ENCODE data around the gene SLC7A14. TPM values are rescaled to one million over a fixed set of nuclear protein-coding genes. Genes with fewer than 3 reads are reported as not detected.
A peak's percentile ranks its signal among the peaks of the same experiment; 100 is the strongest.

Gene SLC7A14
- total and polyA plus RNA-seq, 2 of the 13 experiments (the other 11 are each of a cell fraction or from before 2014, with no cell fraction given): not detected

GRCh38 chr3:170426240-170426797 is 159.6 kb downstream of the SLC7A14 start (continued):
- TF ChIP-seq, protein P1, sequence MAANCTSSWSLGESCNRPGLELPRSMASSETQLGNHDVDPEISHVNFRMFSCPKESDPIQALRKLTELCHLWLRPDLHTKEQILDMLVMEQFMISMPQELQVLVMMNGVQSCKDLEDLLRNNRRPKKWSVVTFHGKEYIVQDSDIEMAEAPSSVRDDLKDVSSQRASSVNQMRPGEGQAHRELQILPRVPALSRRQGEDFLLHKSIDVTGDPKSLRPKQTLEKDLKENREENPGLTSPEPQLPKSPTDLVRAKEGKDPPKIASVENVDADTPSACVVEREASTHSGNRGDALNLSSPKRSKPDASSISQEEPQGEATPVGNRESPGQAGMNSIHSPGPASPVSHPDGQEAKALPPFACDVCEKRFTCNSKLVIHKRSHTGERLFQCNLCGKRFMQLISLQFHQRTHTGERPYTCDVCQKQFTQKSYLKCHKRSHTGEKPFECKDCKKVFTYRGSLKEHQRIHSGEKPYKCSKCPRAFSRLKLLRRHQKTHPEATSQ (CRISPR knock-in tag; IDR thresholded peaks at IDR 0.05; ENCODE audit: borderline replicate concordance): 0 out of 2 replicates have a peak, but pooled peaks have one; percentile 8
- TF ChIP-seq, protein P2, sequence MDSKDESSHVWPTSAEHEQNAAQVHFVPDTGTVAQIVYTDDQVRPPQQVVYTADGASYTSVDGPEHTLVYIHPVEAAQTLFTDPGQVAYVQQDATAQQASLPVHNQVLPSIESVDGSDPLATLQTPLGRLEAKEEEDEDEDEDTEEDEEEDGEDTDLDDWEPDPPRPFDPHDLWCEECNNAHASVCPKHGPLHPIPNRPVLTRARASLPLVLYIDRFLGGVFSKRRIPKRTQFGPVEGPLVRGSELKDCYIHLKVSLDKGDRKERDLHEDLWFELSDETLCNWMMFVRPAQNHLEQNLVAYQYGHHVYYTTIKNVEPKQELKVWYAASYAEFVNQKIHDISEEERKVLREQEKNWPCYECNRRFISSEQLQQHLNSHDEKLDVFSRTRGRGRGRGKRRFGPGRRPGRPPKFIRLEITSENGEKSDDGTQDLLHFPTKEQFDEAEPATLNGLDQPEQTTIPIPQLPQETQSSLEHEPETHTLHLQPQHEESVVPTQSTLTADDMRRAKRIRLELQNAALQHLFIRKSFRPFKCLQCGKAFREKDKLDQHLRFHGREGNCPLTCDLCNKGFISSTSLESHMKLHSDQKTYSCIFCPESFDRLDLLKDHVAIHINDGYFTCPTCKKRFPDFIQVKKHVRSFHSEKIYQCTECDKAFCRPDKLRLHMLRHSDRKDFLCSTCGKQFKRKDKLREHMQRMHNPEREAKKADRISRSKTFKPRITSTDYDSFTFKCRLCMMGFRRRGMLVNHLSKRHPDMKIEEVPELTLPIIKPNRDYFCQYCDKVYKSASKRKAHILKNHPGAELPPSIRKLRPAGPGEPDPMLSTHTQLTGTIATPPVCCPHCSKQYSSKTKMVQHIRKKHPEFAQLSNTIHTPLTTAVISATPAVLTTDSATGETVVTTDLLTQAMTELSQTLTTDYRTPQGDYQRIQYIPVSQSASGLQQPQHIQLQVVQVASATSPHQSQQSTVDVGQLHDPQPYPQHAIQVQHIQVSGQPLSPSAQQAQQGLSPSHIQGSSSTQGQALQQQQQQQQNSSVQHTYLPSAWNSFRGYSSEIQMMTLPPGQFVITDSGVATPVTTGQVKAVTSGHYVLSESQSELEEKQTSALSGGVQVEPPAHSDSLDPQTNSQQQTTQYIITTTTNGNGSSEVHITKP (CRISPR knock-in tag; IDR thresholded peaks at IDR 0.05; ENCODE audit: low read depth): no peak
- TF ChIP-seq, protein P3, sequence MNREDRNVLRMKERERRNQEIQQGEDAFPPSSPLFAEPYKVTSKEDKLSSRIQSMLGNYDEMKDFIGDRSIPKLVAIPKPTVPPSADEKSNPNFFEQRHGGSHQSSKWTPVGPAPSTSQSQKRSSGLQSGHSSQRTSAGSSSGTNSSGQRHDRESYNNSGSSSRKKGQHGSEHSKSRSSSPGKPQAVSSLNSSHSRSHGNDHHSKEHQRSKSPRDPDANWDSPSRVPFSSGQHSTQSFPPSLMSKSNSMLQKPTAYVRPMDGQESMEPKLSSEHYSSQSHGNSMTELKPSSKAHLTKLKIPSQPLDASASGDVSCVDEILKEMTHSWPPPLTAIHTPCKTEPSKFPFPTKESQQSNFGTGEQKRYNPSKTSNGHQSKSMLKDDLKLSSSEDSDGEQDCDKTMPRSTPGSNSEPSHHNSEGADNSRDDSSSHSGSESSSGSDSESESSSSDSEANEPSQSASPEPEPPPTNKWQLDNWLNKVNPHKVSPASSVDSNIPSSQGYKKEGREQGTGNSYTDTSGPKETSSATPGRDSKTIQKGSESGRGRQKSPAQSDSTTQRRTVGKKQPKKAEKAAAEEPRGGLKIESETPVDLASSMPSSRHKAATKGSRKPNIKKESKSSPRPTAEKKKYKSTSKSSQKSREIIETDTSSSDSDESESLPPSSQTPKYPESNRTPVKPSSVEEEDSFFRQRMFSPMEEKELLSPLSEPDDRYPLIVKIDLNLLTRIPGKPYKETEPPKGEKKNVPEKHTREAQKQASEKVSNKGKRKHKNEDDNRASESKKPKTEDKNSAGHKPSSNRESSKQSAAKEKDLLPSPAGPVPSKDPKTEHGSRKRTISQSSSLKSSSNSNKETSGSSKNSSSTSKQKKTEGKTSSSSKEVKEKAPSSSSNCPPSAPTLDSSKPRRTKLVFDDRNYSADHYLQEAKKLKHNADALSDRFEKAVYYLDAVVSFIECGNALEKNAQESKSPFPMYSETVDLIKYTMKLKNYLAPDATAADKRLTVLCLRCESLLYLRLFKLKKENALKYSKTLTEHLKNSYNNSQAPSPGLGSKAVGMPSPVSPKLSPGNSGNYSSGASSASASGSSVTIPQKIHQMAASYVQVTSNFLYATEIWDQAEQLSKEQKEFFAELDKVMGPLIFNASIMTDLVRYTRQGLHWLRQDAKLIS (CRISPR knock-in tag; IDR thresholded peaks at IDR 0.05): no peak
- TF ChIP-seq SAP130 (CRISPR knock-in tag; IDR thresholded peaks at IDR 0.05; ENCODE audit: low read depth): no peak
- TF ChIP-seq TAF1 (CRISPR knock-in tag; IDR thresholded peaks at IDR 0.05): no peak
- TF ChIP-seq ZNF556 (CRISPR knock-in tag; IDR thresholded peaks at IDR 0.05; ENCODE audit: borderline replicate concordance): no peak
- TF ChIP-seq REPIN1 (CRISPR knock-in tag; IDR thresholded peaks at IDR 0.05; ENCODE audit: borderline replicate concordance, low read depth): no peak
- no peak for TF ChIP-seq SNAI1 (CRISPR knock-in tag; IDR thresholded peaks at IDR 0.05; ENCODE audit: borderline replicate concordance)
- TF ChIP-seq, protein P4, sequence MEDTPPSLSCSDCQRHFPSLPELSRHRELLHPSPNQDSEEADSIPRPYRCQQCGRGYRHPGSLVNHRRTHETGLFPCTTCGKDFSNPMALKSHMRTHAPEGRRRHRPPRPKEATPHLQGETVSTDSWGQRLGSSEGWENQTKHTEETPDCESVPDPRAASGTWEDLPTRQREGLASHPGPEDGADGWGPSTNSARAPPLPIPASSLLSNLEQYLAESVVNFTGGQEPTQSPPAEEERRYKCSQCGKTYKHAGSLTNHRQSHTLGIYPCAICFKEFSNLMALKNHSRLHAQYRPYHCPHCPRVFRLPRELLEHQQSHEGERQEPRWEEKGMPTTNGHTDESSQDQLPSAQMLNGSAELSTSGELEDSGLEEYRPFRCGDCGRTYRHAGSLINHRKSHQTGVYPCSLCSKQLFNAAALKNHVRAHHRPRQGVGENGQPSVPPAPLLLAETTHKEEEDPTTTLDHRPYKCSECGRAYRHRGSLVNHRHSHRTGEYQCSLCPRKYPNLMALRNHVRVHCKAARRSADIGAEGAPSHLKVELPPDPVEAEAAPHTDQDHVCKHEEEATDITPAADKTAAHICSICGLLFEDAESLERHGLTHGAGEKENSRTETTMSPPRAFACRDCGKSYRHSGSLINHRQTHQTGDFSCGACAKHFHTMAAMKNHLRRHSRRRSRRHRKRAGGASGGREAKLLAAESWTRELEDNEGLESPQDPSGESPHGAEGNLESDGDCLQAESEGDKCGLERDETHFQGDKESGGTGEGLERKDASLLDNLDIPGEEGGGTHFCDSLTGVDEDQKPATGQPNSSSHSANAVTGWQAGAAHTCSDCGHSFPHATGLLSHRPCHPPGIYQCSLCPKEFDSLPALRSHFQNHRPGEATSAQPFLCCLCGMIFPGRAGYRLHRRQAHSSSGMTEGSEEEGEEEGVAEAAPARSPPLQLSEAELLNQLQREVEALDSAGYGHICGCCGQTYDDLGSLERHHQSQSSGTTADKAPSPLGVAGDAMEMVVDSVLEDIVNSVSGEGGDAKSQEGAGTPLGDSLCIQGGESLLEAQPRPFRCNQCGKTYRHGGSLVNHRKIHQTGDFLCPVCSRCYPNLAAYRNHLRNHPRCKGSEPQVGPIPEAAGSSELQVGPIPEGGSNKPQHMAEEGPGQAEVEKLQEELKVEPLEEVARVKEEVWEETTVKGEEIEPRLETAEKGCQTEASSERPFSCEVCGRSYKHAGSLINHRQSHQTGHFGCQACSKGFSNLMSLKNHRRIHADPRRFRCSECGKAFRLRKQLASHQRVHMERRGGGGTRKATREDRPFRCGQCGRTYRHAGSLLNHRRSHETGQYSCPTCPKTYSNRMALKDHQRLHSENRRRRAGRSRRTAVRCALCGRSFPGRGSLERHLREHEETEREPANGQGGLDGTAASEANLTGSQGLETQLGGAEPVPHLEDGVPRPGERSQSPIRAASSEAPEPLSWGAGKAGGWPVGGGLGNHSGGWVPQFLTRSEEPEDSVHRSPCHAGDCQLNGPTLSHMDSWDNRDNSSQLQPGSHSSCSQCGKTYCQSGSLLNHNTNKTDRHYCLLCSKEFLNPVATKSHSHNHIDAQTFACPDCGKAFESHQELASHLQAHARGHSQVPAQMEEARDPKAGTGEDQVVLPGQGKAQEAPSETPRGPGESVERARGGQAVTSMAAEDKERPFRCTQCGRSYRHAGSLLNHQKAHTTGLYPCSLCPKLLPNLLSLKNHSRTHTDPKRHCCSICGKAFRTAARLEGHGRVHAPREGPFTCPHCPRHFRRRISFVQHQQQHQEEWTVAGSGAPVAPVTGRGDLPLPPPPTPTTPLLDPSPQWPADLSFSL (CRISPR knock-in tag; IDR thresholded peaks at IDR 0.05): 0 out of 2 replicates have a peak, but pooled peaks have one; percentile 22
- TF ChIP-seq ISX (CRISPR knock-in tag; conservative IDR thresholded peaks at IDR 0.05): no peak
- no peak for TF ChIP-seq PAX8 (CRISPR knock-in tag; IDR thresholded peaks at IDR 0.05; ENCODE audit: borderline replicate concordance)
- no peak for TF ChIP-seq TGIF2 (CRISPR knock-in tag; IDR thresholded peaks at IDR 0.05)
- no peak for TF ChIP-seq JDP2 (CRISPR knock-in tag; IDR thresholded peaks at IDR 0.05; ENCODE audit: borderline replicate concordance)
